Measurements from ENCODE around the gene LANCL3.
"Not testable (repeated sequence)": the region's sequence is repeated elsewhere in the genome, so short reads cannot be mapped to it uniquely, and the experiment has no call there.

The LANCL3 gene

GRCh38 chrX:37571426-37572107 is at the start of gene LANCL3:
TSS of gene LANCL3 (plus strand) at chrX:37571661. CDS start at chrX:37571871, 210 bp downstream.
- DNase-seq, result not testable (repeated sequence)

DNA sequence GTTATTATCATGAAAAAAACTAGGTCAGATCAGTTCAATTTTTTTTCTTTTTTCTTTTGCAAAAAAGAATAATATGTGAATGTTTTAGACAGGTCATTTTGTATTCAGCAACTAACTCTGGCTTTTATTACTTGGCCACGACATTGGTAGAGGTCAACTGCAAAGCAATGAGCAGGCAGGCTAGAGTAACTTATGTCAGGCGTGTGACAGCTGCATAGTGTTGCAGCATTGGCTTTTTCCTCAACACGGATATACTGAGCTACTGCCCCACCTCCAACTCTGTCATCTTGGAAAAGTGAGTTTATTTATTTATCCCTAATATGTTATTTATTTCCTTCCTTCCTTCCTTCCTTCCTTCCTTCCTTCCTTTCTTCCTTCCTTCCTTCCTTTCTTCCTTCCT is 47.8 kb upstream of the LANCL3 start:
- not testable (repeated sequence) for DNase-seq

DNA sequence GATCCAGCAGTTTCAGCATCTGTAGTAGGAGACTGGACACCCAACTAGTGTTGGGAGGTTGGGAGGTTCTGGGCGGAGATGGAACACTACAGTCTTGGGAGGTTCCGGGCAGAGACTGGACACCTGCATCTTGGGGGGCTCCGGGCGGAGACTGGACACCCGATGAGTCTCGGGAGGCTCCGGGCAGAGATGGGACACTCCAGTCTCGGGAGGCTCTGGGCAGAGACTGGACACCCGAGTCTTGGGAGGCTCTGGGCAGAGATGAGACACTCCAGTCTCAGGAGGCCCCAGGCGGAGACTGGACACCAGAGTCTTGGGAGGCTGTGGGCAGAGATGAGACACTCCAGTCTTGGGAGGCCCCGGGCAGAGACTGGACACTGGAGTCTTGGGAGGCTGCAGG is 29.5 kb upstream of the LANCL3 start:
- DNase-seq, result no peak

GRCh38 chrX:37542791-37543190 is 28.7 kb upstream of the LANCL3 start:
- DNase-seq, result no peak

DNA sequence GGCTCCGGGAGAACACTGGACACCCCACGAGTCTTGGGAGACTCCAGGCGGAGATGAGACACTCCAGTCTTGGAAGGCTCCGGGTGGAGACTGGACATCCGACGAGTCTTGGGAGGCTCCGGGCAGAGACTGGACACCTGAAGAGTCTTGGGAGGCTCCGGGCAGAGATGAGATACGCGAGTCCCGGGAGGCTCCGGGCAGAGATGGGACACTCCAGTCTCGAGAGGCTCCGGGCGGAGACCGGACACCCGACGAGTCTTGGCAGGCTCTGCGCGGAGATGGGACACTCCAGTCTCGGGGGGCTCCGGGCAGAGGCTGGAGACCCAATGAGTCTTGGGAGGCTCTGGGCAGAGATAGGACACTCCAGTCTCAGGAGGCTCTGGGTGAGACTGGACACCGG is 28.1 kb upstream of the LANCL3 start:
- DNase-seq, result no peak

DNA sequence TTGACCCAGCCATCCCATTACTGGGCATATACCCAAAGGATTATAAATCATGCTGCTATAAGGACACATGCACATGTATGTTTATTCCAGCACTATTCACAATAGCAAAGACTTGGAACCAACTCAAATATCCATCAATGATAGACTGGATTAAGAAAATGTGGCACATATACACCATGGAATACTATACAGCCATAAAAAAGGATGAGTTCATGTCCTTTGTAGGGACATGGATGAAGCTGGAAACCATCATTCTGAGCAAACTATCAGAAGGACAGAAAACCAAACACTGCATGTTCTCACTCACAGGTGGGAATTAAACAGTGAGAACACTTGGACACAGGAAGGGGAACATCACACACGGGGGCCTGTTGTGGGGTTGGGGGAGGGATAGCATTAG is 26.9 kb upstream of the LANCL3 start:
- DNase-seq, result not testable (repeated sequence)

DNA sequence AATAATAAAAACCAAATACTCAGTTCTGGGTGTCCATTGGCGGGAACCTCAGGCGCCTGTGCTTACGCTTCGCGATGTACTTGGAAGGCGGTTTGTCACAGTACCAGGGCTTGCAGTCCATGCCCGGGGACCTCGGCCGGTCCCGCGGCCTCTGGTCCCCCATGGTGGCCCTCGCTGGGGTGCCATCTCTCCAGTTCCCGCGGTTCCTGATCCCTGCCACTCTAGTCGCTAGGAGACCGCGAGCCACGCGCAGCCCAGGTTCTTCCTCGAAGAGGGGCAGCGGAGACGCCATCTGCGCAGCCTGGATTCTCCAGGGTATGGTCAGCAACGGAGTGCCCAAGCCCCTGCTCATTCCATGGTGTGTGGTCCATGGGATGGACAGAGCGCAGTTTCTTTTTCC is 26.4 kb upstream of the LANCL3 start:
- DNase-seq, result no peak

DNA sequence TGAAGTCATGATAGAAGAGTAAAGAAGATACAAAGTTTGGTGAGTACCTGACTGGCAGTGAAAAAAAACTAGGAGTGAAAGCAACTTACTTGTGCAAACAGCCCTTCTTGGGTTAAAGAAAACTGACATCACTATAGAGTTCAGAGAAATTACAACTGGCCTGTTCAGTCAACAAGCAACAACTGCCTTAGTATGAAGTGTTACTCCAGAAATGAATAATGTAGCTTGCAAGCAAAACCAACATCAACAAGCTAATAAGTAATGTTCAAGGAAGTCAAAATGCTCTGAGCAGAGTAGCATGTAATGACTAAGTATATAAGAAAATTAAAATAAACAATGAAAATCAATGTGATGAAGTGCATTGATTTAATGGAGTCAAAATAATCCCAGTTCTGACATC is 21.8 kb upstream of the LANCL3 start:
- DNase-seq, result not testable (repeated sequence)

DNA sequence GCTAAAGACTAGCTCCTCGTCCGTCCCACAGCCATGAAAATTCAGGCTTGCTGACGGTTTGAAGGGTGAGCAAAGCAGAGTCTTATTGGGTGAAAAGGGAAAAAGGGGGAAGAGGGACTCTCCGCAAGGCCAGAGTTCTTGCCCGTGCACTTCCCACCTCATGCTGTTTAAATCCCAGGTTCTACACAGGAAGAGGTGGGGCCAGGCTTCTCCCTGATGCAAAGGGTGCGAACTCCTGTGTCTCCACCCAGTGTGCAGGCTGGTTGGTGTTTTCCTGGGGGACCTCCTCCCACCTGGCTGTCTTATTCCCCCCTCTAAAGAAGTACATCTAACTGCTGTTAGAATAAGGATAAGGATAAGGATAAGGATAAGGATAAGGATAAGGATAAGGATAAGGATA is 18.0 kb upstream of the LANCL3 start:
- DNase-seq, result no peak

- DNase-seq, result not testable (repeated sequence)
These were observed 6.2 kb upstream of the LANCL3 start for GRCh38 chrX:37565254-37565653.

DNA sequence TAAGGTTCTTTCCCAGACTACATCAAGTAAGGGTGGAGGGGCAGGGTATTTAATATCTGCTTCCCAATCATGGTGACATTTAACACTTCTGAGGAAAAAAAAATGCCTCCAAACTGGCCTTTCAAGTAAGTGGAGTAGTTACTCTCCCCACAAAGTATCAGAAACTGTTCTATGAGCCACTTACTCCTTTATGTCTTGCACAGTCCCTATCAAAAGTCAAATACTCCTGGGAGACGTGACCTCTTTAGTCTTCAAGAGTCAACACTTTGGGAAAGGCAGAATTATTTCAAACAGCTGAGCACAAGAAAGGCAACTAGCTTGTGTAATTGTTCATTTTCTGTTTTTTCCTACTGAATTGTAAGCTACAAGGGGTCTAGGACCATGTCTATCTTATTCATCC is 1.1 kb upstream of the LANCL3 start:
- DNase-seq, result not testable (repeated sequence)

- DNase-seq, result not testable (repeated sequence)
These were observed 687 bp downstream of the LANCL3 start for GRCh38 chrX:37572108-37572587.

DNA sequence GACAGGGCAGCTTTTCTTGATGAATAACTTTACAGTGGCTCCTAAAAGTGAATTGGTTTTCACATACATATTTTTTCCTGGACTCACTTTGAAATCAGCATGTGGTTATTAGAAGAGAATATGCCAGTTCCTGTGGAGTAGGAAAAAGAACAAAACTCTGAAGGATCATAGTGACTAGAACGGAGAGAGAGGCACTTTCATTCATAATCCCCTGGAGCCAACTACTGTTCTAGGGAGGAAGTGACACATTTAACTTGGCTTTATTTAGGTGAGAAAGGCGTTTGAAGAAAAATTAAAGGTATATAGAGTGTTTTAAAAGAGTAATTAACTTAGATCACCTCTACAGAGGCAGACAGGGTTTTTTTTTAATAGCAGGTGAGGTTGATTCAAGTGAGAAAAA is 1.7 kb downstream of the LANCL3 start:
- not testable (repeated sequence) for DNase-seq

DNA sequence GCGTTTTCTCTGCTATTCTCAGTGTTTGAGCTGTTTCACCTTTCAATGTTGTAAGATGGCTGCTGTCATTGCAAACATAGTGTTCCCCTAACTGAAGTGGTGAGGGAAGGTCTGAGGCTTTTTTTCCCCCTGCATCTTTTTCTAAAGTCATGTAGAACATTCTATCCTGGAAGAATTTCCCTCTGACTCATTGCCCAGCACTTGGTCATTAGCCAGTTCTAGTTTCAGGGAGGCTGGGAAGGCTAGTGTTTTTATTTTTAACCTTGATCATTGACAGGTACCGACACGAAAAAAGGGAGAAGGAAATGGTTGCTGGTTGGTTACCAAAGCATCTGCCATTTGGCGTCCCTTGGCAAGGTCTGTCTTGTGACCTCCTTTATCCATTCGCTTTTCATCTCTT is 6.6 kb downstream of the LANCL3 start:
- no peak for DNase-seq

DNA sequence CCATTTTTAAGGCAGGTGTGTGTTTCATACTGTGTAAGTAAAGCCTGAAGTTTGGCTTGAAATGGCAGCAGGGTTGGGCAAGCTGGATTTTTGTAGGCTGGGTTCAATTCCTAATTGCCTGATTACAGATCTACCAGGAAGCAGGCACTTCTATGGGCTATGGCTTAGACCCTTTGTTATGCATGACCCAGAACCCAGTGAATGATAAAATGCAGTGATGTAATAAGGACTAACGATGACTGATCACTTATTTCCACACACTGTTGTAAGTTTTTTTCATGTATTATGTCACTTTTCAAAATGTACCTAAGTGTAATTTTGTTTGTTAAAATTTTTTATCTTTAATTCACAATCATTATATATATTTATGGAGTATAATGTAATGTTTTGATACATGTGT is 8.6 kb downstream of the LANCL3 start:
- no peak for DNase-seq

- not testable (repeated sequence) for DNase-seq
These were observed 15.9 kb downstream of the LANCL3 start for GRCh38 chrX:37587337-37587736.

- no peak for DNase-seq
These were observed 18.6 kb downstream of the LANCL3 start for GRCh38 chrX:37590047-37590446.

- DNase-seq, result no peak
These were observed 23.4 kb downstream of the LANCL3 start for GRCh38 chrX:37594755-37595382.

GRCh38 chrX:37599729-37600128 is 28.3 kb downstream of the LANCL3 start:
- no peak for DNase-seq

- DNase-seq, result no peak
These were observed 32.5 kb downstream of the LANCL3 start for GRCh38 chrX:37603938-37604409.

GRCh38 chrX:37607243-37607642 is 35.8 kb downstream of the LANCL3 start:
- DNase-seq, result no peak

GRCh38 chrX:37608156-37608555 is 36.7 kb downstream of the LANCL3 start:
- DNase-seq, result no peak

DNA sequence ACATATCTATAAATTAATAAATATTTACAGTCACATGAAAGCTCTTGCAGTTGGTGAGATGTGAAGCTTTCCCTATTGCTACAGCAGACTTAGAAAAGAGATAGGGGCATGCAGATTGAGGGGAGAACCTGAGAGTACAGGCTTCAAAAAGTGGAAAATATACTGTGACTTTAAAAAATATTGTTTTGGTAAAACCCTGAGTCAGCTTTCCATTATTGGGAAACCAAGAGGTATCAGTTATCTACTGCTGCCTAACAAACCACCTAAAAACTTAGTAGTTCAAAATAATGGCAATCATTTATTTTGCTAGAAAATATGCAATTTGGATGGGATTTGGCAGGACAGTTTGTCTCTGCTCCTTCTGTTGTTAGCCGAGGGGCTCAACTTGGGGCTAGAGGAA is 38.3 kb downstream of the LANCL3 start:
- DNase-seq, result no peak

- DNase-seq, result no peak
These were observed 42.5 kb downstream of the LANCL3 start for GRCh38 chrX:37613933-37614332.

- no peak for DNase-seq
These were observed 56.1 kb downstream of the LANCL3 start for GRCh38 chrX:37627602-37628001.

Measured in NCI-H2171 (cell line).